ENCODE data around the gene AK3. TPM values are rescaled to one million over a fixed set of nuclear protein-coding genes. Genes with fewer than 3 reads are reported as not detected.
A peak's percentile ranks its signal among the peaks of the same experiment; 100 is the strongest.

Gene AK3
- polyA plus RNA-seq, 5 donors = 56.5 to 80.4 (median 68.0) TPM

GRCh38 chr9:4709380-4709779 lies 31.6 kb downstream of the AK3 start:
- no peak for DNase-seq

DNA sequence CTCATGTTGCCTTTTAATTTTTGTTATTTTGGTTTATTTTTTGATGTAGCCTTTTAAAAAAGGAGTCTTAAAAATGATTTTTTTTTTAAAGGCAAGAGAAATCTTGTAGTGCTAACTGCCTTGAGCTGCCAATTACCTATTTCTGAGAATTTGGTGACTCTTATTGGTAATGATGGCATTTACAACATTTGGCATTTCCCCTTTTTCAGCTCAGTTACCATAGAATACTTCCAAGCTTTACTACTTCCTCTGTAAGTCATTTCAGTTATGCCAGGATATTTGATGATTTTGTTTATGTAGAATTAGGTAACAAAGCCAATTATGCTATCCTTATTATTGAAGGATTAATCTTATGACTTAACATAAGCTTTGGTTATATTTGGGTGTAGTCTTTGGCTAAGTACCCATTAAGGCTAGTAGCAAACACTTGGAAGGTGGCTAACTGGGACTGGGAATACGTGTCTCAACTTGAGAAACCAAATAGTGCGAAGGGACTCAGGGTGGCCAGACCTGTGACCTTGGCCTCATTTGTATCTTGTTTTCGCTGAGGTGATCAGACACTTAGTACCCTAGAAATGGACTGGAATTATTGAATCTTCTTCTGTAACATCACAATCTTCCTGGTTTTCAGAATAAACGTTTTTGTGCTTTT lies 33.9 kb downstream of the AK3 start:
- DNase-seq = no peak

DNA sequence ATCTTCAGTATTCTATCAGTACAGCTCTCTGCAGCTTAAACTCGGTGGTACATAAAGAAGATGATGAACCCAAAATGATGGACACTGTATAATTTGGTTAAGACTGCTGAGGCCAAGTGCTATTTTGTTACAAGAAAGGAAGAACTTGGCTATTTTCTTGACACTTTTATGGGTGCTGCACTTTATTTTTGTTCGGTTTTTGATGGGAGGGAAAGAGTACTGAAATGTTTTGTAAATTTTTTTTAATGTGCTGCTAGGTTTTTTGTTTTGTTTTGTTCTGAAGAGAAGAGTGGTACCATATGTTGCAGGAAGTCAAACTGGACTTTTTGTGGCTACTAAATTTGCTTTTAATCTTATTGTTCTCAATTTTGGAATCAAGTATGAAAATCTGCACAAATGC lies 35.0 kb downstream of the AK3 start:
- DNase-seq = no peak

- no peak for DNase-seq
These were observed 36.9 kb downstream of the AK3 start for GRCh38 chr9:4704129-4704528.

DNA sequence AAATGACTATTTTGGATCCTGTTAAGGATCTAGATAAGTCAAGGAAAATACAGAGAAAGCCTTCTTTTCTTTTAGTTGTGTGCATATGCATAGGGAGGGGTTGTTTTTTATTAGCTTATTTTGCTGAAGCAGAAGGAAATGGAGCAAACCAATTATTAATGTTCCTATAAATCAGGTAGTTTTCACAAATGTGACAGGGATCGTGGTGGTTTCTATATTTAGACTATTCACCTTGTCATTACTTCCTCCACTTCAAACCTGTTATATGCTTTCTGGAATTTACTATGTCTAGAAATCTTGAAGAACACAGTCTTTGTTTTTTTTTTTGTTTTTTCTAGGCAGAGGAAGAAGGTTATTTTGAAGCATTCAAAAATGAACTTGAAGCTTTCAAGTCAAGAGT lies 39.5 kb downstream of the AK3 start:
- no peak for DNase-seq

DNA sequence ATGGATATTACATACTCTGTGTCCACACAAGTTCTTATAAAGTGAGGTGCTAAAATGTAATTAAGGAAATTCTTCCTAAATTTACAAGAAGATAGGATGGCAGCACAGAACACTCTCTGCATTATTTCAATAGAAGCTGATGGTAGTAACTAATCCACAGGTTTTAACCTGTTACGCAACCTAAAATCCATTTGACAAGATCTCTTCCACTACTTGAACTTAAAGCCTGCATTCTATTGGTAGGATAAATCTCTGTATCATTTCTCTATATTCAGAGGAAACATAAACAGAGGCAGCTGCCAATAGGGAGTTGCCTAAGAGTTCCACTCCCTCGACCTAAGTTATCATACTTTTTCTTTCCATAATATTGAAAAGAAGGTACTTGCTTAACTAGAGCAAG lies 40.1 kb downstream of the AK3 start:
- DNase-seq = no peak

- no peak for DNase-seq
These were observed 40.9 kb downstream of the AK3 start for GRCh38 chr9:4700091-4700490.

- no peak for DNase-seq
These were observed 49.2 kb downstream of the AK3 start for GRCh38 chr9:4691795-4692194.

DNA sequence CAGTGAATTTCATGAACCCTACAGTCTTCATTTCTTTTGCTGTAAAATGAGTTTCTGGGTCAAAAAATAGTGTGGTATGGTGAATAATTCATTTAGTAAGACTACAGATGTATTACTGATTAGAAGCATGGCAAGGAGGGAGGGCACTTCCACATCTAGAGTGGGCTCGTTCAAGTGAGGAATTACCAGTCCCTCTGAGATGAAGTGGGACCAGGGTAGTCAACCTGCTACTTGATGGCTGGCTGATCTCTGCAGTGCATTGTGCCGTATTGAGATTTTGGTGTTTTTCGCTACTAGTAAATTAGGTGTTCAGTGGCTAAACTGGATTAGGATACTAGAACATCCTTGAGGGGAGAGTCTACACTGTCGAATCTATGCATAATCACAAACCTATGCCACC lies 50.9 kb downstream of the AK3 start:
- DNase-seq = no peak

- DNase-seq = no peak
These were observed 51.3 kb downstream of the AK3 start for GRCh38 chr9:4689687-4690104.

DNA sequence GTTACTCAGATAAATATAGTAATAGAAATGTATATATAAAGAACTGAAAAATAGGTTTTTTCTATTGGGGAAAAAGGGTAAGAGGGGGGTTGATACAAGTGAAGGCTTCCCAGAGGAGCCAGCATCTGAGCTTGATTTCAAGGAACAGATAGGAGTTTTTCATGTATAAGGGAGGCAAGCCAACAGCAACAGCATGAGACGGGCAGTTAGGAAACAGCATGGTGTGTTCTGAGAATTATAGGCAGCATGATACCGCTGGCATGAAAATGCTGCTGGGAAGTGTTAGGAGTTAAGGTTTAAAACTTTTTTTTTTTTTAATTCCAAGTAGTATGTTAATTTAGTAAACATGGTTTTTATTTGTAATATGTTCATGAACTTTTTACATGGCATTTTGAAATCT lies 52.0 kb downstream of the AK3 start:
- DNase-seq = no peak

DNA sequence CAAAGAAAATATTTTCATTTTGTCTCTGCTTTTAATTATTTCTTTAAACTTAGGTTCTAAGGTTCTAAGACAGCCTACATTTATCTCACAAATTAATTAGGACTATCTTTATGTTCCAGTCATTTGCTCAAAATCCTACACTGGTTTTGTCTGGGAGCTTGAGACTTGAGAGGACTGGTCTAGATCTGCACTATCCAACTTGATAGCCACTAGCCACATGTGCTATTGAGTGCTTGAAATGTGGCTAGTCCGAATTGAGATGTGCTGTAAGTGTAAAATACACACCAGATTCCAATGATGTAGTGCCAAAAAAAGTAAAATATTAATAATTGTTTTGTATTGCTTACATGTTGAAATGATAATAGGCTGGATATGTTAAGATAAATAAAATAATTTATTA lies 54.4 kb downstream of the AK3 start:
- no peak for DNase-seq

DNA sequence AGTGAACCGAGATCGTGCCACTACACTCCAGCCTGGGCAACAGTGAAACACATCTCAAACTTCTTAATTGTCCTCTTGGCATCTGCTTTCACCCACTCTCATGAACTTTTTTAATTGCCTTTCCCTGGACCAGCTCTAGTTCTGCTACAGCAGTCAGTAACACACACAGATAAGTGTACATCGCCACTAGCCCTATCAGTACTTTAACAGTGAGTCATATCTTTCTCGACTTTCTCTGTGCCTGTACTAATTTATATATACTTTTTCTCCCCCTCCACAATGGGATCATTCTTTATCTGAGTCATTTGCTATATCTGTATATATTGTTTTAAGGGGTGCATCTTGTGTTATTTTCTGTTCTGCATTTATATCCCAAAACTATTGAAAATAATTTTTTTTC lies 54.9 kb downstream of the AK3 start:
- no peak for DNase-seq

GRCh38 chr9:4684820-4685219 lies 56.2 kb downstream of the AK3 start:
- no peak for DNase-seq

DNA sequence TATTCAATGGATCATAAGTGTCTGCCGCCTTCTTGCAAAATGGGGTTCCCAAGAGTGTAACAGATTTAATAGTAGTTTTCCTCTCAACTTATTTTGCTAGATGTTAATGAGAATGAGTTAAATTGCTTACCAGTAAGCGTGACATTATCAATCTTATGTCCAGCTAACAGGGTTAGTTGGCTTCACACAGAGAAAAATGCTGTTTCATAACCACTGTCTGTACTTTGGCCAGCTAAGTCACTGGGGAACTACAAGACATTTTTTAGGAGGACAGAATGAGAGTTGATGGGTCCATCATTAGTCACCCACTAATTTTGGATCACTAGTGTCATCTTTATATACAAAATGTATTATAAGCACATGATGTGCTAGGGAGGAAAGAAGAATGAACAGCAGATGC lies 60.3 kb downstream of the AK3 start:
- DNase-seq = peak in 1 of 2 donors; percentile 20

GRCh38 chr9:4680173-4680525 lies 60.9 kb downstream of the AK3 start:
- peak in 1 of 2 donors; percentile 27 for DNase-seq

- DNase-seq = peak; percentile 97 to 98
These were observed 61.5 kb downstream of the AK3 start, which contains the start of gene CDC37L1 for GRCh38 chr9:4679268-4680172. CDC37L1 (plus strand) TSS chr9:4679569; CDS start chr9:4679768, 199 bp downstream.

DNA sequence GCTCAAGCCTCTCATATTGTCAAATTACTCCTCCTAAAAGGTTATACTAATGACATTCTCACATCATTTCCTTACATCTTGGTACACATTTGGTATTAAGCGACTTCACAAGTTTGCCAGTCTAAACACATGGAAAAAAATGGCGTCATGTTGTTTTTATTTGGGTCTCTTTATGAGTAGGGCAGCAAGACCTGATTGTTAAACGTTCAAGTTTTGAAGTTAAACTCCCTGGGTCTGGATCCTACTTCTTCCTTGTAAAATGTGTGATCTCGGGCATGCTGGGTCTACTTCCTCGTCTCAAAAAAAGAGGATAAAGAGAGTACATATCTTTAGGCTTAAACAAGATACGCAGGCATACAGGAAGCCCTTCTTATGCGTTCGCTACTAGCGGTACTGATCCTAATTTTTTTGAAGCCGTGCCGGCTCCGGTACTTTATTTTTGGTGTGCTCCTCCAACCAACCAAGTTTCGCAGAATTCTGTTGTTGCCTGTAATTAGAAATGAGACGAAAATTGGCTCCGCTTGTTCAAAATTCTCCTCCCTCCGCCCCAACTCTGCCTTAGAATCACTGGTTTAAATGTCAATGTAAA lies 62.2 kb downstream of the AK3 start:
- DNase-seq = peak in 1 of 2 donors; percentile 72

DNA sequence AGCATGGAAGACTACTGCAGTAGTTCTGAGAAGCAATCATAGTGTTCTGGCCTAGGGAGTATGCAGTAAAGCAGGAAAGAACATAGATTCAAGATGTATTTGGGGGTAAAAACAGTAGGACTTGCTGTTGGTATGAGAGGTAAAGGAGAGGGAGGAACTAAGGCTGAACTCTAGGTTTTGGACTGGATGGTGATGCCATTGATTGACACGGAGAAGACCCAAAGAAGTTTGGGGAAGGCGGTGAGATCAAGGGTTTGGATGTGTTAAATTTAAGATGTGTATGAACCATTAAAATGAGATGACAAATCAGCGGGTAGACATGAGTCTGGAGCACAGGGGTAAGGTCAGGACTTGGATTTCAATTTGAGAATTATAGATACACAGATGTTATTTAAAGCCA lies 63.6 kb downstream of the AK3 start:
- DNase-seq = no peak

DNA sequence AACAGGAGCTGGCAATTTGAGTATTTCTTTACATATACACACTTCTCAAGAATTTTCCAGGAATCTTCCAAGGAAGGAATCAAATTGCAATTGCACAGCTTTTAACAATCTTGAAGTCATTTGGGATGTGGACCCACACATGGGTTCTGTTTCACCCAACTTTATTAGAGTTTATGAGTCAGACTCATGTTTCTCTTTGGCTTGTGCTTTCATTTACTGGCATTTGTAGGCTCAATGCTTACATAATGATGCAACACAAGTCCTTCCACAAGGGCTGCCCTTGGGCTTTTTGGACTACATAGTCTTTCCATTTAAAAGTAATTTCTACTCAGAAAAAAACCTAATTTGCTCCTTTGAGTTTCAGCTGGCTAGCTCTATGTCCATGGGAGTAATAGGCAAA lies 66.2 kb downstream of the AK3 start:
- no peak for DNase-seq

DNA sequence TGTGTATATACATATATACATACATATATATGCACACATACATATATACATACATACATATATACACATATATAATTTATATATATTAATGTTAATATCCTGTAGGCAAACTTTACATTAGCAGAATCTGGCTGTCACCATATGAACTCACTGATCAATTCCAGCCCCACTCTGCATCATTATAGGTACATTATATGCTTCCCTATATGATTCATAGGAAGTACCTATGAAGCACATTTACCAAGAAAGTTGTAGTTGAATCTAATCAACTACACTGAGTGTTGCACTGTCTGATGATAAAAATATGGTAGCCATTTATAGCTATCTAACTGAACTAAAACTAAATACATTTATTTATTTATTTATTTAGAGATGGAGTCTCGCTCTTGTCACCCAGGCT lies 69.3 kb downstream of the AK3 start:
- DNase-seq = no peak

- DNase-seq = no peak
These were observed 70.4 kb downstream of the AK3 start for GRCh38 chr9:4670591-4670990.

DNA sequence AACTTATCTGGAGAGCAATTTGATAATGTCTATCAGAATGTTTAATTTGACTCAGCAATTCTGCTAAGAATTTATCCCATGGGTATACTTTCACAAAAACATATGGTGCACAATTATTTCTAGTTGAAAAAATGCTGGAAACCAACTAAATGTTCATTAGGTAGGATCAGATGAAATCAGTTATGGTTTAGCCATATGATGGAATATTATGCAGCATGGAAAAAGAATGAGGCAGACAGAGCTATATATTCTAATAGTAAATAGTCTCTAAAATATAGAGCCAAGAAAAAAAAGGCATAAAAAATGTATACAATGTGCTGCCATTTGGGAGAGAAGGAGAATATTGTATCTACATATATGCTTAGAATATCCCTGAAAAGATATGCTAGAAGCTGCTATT lies 71.1 kb downstream of the AK3 start:
- DNase-seq = no peak
